EL (cell line): ENCODE measurements around the gene PCSK5.
A peak's percentile ranks its signal among the peaks of the same experiment; 100 is the strongest.

Experiments
- DNase-seq: peaks from one replicate; pipeline ENCODE4 v3.0.0-alpha.2; 2016

Gene PCSK5

GRCh38 chr9:76155361-76155760, 264.9 kb downstream of the PCSK5 start:
- DNase-seq: no peak

GRCh38 chr9:76158713-76159112, 268.2 kb downstream of the PCSK5 start:
- no peak for DNase-seq

- no peak for DNase-seq
Observed at GRCh38 chr9:76159293-76159926, 268.9 kb downstream of the PCSK5 start.

GRCh38 chr9:76161106-76161505, 270.6 kb downstream of the PCSK5 start:
- no peak for DNase-seq

GRCh38 chr9:76161541-76161940, 271.1 kb downstream of the PCSK5 start:
- DNase-seq: peak; percentile 9

- no peak for DNase-seq
Observed at GRCh38 chr9:76162086-76162730, 271.7 kb downstream of the PCSK5 start.

- no peak for DNase-seq
Observed at GRCh38 chr9:76162751-76163500, 272.5 kb downstream of the PCSK5 start.

- no peak for DNase-seq
Observed at GRCh38 chr9:76166526-76166925, 276.1 kb downstream of the PCSK5 start.

GRCh38 chr9:76176171-76176570, 285.7 kb downstream of the PCSK5 start:
- no peak for DNase-seq

GRCh38 chr9:76177931-76178330, 287.5 kb downstream of the PCSK5 start:
- no peak for DNase-seq

- DNase-seq: no peak
Observed at GRCh38 chr9:76180541-76180940, 290.1 kb downstream of the PCSK5 start.

- DNase-seq: no peak
Observed at GRCh38 chr9:76181020-76181641, 290.7 kb downstream of the PCSK5 start.

GRCh38 chr9:76181781-76182180, 291.3 kb downstream of the PCSK5 start:
- no peak for DNase-seq

GRCh38 chr9:76185432-76185831, 295.0 kb downstream of the PCSK5 start:
- DNase-seq: no peak

GRCh38 chr9:76188286-76188685, 297.8 kb downstream of the PCSK5 start:
- DNase-seq: no peak

- DNase-seq: no peak
Observed at GRCh38 chr9:76188905-76189304, 298.4 kb downstream of the PCSK5 start.

GRCh38 chr9:76191493-76191892, 301.0 kb downstream of the PCSK5 start:
- DNase-seq: no peak

- no peak for DNase-seq
Observed at GRCh38 chr9:76192013-76192412, 301.5 kb downstream of the PCSK5 start.

GRCh38 chr9:76194896-76195295, 304.4 kb downstream of the PCSK5 start:
- no peak for DNase-seq

- DNase-seq: no peak
Observed at GRCh38 chr9:76198336-76198735, 307.9 kb downstream of the PCSK5 start.

GRCh38 chr9:76200315-76200714, 309.8 kb downstream of the PCSK5 start:
- DNase-seq: peak; percentile 12

- no peak for DNase-seq
Observed at GRCh38 chr9:76200745-76201144, 310.3 kb downstream of the PCSK5 start.

- DNase-seq: no peak
Observed at GRCh38 chr9:76203373-76203772, 312.9 kb downstream of the PCSK5 start.

GRCh38 chr9:76206821-76207220, 316.3 kb downstream of the PCSK5 start:
- no peak for DNase-seq
